GM15510 (cell line): ENCODE data around the gene LGALS7.

Experiments
- POLR2A ChIP-seq: IDR thresholded peaks from 3 replicates; pipeline ENCODE4 v1.6.1; 2011; ENCODE audit warnings: borderline replicate concordance; ENCODE audit not compliant: insufficient read length; ENCODE audit errors: extremely low read depth

The LGALS7 gene

GRCh38 chr19:38800577-38801347 lies 27.4 kb upstream of the LGALS7 start:
- TF ChIP-seq POLR2A, result no peak

- no peak for TF ChIP-seq POLR2A
Observed at GRCh38 chr19:38799104-38799503, 25.8 kb upstream of the LGALS7 start.

DNA sequence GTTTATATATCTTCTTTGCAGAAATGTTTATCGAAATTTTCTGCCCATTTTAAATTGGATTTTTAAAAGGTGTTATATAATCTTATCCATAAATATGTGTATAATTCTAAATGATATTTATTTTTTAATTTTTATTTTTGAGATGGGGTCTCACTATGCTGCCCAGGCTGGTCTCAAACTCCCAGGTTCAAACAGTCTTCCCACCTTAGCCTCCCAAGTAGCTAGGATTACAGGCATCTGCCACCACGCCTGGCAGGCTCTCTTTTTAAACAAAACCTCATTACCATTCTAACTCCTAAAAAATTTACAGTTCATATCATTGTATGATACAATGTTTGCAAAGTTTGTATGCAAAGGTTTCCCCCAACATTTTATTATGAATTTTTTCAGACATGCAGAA lies 22.8 kb upstream of the LGALS7 start:
- TF ChIP-seq POLR2A, result no peak

GRCh38 chr19:38795549-38795948 lies 22.2 kb upstream of the LGALS7 start:
- no peak for TF ChIP-seq POLR2A

DNA sequence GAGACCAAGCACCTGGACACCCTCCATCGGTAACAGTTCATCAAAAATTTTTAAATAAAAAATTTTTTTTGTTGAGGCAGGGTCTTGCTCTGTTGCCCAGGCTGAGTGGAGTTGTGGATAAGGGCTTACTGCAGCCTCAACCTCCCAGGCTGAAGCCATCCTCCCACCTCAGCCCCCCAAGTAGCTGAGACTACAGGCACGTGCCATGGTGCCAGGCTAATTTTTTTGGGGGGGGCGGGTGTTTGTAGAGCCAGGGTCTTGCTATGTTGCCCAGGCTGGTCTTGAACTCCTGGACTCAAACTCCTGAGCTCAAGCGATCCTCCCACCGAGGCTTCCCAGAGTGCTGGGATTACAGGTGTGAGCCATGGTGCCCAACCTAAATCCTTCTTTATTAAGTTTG lies 20.4 kb upstream of the LGALS7 start:
- no peak for TF ChIP-seq POLR2A

- no peak for TF ChIP-seq POLR2A
Observed at GRCh38 chr19:38793177-38793576, 19.9 kb upstream of the LGALS7 start.

- TF ChIP-seq POLR2A, result no peak
Observed at GRCh38 chr19:38792250-38793111, 19.2 kb upstream of the LGALS7 start.

DNA sequence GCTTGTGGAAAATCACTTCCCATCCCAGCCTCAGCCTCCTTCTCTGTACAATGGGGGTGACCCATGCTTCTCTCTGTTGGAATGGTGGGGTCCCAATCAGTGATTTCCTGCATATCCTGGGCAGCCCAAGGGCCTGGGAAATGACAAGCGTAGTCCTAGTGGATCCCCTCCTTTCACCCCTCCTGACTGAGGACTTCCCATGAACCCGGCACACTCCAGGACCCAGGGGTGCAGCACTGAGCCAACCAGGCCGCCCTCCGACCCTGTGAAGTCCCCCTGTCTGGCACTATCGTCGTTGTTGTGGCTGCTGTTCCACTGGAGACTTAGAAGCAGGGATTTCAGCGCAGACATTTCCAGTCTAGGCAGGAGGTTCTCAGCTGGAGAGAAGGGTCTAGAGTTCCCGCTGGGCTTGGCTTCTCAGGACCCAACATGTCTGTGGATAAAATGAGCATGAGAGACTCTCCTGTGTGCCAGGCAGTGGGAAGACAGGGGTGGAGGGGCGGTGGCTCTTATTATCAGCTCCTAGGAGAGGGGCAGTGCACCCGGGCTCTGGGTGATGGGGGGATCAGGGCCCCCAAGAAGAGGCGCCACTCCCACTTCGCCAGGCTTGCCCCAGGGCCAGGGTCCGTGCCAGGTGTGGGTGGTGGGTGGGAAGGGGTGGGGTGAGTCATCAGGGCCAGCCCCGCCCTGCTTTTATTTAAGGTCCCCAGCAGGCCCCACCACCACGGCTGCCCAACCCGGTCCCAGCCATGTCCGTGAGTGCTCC lies 15.3 kb upstream of the LGALS7 start, which contains the start of gene LGALS7B:
TSS of gene LGALS7B (plus strand) at position 723 of the 766 bp plus-strand sequence. CDS start at position 750, 27 bp downstream.
- no peak for TF ChIP-seq POLR2A

GRCh38 chr19:38786572-38787265 lies 13.4 kb upstream of the LGALS7 start:
- TF ChIP-seq POLR2A, result no peak

GRCh38 chr19:38785187-38785699 lies 11.9 kb upstream of the LGALS7 start:
- no peak for TF ChIP-seq POLR2A

- TF ChIP-seq POLR2A, result no peak
Observed at GRCh38 chr19:38784224-38784623, 10.9 kb upstream of the LGALS7 start.

DNA sequence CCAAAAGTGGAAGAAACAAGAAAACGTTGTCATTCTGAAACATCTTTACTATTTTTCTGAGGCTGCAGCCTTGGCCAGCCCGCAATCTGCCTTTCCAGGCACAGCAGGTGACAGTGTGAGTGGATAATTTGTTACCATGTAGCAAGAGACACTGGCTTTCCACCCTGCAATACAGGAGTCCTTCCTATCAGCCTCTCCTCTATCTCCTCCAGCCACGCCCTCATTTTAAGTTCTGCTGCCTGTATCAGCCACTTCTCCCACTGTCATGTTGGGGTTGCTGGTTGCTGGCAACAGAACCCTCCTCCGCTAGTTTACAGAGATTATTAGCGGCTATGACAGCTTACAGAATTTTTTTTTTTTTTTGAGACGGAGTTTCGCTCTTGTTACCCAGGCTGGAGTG lies 7.7 kb upstream of the LGALS7 start:
- no peak for TF ChIP-seq POLR2A

- TF ChIP-seq POLR2A, result no peak
Observed at GRCh38 chr19:38780443-38780842, 7.1 kb upstream of the LGALS7 start.

DNA sequence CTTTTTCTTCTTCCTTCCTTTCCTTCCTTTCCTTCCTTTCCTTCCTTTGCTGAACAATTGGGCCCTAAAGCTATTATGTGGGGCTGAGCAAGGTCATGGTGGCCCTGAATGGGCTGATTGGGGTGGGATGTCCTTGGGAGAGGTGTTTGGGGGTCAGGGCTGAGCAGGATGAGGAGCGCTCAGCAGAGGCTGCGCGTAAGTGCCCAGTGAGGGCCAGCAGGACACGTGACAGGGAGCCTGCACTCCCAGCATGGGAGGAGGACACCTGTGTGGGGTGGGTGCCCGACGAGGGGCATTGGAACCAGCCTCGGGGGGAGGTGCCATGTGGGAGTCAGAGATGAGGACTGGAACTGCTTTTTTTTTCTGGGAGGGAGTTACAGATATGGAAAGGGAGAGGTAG lies 5.4 kb upstream of the LGALS7 start:
- no peak for TF ChIP-seq POLR2A

DNA sequence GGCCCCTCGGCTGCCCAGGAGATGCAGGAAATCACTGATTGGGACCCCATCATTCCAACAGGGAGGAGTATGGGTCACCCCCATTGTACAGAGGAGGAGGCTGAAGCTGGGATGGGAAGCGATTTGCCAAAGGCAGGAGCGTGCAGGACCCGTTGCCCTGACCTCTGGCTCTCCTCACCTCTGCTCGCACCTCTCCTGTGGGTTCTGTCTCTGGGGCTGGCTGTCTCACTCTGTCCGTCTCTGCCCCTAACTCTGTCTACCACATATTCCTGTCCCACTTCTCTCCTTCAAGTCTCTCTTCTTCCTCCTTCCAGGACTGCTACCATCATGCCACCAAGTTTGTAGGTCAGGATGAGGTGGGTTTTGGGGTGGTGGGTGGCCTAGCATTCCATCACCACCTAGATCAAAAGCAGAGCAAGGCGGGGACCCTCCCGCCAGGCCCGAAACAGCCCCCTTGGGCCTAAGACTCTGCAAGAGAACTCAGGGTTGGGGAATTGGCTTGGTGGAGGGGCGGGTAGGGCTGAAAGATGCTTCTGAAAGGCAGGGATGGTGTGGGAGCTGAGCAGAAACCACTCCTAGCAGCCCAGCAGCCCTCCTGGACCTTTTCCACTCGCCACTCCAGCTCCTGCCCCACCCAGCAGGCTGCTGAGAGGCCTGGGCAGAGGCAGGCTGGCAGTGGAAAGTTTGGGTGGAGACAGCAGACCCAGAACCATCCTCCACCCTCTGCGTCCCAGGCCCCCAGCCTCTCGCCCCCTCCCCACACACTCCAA lies 1.0 kb upstream of the LGALS7 start:
- no peak for TF ChIP-seq POLR2A
